ENCODE data around the gene DENND2C.

GRCh38 chr1:114671939-114672275 lies 2.1 kb upstream of the DENND2C start:
- no peak for TF ChIP-seq CTCF (IDR thresholded peaks at IDR 0.05; ENCODE audit: low read length)
- no peak for TF ChIP-seq EZH2 (IDR thresholded peaks at IDR 0.05; ENCODE audit: borderline replicate concordance, low read length)

Data from OCI-LY1 (cell line).